C4-2B (cell line): ENCODE measurements around the gene RPL12.

Experiments used
- H3K27ac ChIP-seq: fragments of 450-650 bp; 2 replicates; pipeline ENCODE4 v1.5.1; 2017
- CTCF ChIP-seq: fragments of 450-650 bp; conservative IDR thresholded peaks from 2 replicates; pipeline ENCODE4 v1.5.1; 2017; ENCODE audit warnings: mild to moderate bottlenecking
- ZFX ChIP-seq: fragments of 450-650 bp; IDR thresholded peaks from 2 replicates; pipeline ENCODE4 v1.6.1; 2017

Gene RPL12

GRCh38 chr9:127403507-127404192 is 47.6 kb downstream of the RPL12 start:
- TF ChIP-seq ZFX, result no peak
- no peak for TF ChIP-seq CTCF
- H3K27ac ChIP-seq, result no peak overlapping the region

DNA sequence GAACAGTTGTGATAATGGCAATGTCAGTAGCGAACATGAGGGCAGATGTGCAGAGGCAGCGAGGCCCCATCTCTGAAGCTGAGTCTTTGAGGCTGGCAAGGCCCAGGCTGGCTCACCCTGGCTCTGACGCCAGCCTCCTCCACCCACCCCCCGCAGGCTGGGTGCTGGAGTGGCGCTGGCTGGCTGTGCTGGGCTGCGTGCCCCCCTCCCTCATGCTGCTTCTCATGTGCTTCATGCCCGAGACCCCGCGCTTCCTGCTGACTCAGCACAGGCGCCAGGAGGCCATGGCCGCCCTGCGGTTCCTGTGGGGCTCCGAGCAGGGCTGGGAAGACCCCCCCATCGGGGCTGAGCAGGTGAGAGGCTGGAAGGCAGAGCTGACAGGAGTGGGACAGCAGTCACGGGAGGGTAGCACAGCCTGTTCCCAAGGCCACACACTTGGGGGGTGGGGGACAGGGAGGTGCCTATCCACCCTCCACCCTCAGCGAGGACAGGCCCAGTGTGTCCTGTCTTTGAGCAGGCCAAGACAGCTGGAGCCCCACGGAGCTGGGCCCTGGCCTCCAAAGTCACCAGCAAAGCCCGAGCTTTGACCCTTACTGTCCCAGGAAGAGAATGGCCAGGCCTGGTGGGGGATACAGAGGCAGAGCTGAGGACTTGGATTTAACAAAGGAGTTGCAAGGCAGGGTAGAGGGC is 48.7 kb downstream of the RPL12 start:
- H3K27ac ChIP-seq, result no peak overlapping the region
- TF ChIP-seq CTCF (no peak), ZFX (no peak)

DNA sequence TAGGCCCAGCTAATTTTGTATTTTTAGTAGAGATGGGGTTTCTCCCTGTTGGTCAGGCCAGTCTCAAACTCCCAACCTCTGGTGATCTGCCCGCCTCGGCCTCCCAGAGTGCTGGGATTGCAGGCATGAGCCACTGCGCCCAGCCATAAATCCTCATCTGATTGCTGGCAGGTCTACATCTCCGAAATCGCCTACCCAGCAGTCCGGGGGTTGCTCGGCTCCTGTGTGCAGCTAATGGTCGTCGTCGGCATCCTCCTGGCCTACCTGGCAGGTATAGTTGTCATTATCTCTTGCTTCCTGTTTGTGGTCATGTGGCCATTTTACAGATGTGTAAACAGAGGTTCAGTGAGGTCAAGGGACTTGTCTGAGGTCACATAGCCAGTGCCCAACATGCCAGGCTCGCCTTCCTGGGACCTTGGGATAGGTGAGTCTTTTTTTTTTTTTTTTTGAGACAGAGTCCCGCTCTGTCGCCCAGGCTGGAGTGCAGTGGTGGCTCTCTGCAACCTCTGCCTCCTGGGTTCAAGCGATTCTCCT is 51.4 kb downstream of the RPL12 start:
- no peak overlapping the region for H3K27ac ChIP-seq
- TF ChIP-seq ZFX, result no peak

DNA sequence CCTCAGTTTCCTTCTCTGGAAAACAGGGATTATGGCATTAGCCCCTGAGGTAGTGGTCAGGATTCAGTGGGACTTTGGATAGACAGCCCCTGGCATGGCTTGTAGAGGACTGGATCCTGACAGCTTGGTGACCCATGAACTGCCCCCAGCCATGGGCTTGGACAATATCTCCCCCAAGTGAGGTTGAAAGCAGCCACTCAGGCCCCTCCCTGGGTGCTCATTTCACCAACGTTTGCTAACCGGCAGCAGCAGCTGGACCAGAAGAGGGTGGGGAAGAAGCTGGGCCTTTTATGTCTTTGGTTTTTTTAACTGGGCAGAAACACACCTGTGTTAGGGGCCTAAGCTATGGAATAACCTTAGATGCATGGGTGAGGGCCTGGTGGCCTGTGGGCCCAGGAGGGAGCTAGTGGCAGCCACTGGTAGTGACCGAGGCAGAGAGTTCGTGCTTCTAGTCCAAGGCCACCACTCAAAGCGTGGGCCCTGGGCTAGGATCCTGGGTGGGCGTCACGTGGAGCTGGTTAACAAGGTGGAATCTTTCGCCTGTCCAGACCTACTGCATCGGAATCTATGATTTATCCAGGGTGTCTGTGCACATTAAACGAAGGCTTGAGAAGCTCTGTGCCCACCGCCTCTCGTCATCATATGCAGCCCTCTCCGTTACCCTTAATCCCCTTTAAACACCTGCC is 52.3 kb downstream of the RPL12 start:
- H3K27ac ChIP-seq, result no peak overlapping the region
- TF ChIP-seq CTCF (no peak), ZFX (no peak)

- TF ChIP-seq ZFX, result no peak
- TF ChIP-seq CTCF, result no peak
- H3K27ac ChIP-seq, result peak overlapping the region; percentile 78
These were observed 52.9 kb downstream of the RPL12 start for GRCh38 chr9:127398275-127398647.
